BJ (cell line): Measurements from ENCODE around the gene SMIM28. TPM values are rescaled to one million over a fixed set of nuclear protein-coding genes. Genes with fewer than 3 reads are reported as not detected.

Experiments used
- polyA plus RNA-seq: library from polyadenylated mRNA; depleted of rRNA; stranded (reverse); fragments of >200 nt; gene quantifications from 2 replicates; pipeline ENCODE4 v1.2.3, GENCODE V29; 2011; rRNA removed
- small RNA-seq: library from RNA; depleted of rRNA; stranded (forward); fragments of <200 nt; gene quantifications from one replicate; pipeline ENCODE3, GENCODE V24; 2012; ENCODE audit warnings: low replicate concordance, low read depth; ENCODE audit not compliant: insufficient read length

SMIM28 gene
- polyA plus RNA-seq, 1 experiment = not detected

Small RNA genes lying within 50 kb of the gene (small RNA-seq; reads per million reads assigned to genes)
- gene AL031003.1 = not detected

Other genes with a start within 250 kb of the SMIM28 start
- gene ARFGEF3, start 216.0 kb upstream of the SMIM28 start, polyA plus RNA-seq = 0.27 and 0.36 TPM in 2 replicates
- not detected in 2 replicates for gene PBOV1, start 159.4 kb upstream of the SMIM28 start, polyA plus RNA-seq
- 14.5 and 23.6 TPM in 2 replicates for gene HEBP2, start 26.3 kb downstream of the SMIM28 start, polyA plus RNA-seq
- 3.3 and 3.6 TPM in 2 replicates for gene NHSL1, start 121.6 kb downstream of the SMIM28 start, polyA plus RNA-seq